GM21529 (cell line): ENCODE data around the gene ST6GALNAC2.
"Not testable (repeated sequence)": the region's sequence is repeated elsewhere in the genome, so short reads cannot be mapped to it uniquely, and the experiment has no call there.

Source experiments
- ATAC-seq: cut with Tn5 transposase; IDR thresholded peaks from one replicate; pipeline ENCODE4 v1.9.1; 2021; ENCODE audit not compliant: unreplicated experiment

The ST6GALNAC2 gene

DNA sequence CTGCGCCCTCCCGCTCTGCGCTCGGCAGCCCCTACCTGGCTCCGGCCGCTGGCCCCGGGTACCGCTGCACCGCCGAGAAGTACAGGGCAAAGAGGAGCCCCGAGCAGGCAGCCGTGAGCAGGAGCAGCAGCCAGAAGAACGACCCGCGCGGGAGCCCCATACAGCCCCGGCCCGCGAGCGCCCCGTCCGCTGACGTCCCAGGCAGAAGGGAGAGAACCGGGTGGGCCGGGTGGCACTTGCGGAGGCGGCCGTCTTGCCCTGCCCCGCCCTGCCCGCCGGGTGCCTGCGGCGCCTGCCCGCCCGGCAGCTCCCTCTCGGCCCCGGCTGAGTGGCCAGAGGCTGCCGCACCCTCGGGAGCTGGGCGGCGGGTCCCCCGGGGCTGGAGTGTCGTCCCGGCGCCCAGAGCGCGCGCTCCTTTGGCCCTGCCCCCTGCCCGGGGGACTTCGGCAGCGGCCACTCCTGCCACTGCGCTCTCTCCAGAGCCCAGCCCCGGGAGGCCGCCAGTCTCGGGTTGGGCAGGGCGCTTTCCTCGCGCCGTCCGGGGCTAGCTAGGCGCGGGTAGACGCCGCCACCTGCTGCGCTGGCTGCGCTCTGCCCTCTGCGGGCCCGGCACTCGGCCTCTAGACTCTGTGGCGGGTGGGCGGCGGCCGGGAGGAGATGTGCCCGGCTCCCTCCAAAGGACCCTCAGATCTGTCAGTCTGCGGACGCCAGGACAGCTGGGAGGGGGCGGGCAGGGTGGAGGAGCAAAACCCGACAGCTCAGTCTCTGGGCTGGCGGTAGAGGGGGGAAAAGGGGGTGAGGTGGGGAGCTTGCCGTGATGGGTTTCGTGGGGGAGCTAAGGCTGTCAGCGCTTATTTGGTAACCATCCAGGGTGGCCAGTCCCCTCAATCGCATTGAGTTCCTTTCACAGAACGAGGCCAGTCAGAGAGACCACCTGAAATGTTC is at the start of gene ST6GALNAC2:
ST6GALNAC2 (minus strand) TSS at position 212 of the 945 bp plus-strand sequence; CDS start at position 160, 52 bp downstream.
- ATAC-seq = no peak

GRCh38 chr17:76635039-76635438 is 49.4 kb upstream of the ST6GALNAC2 start:
- no peak for ATAC-seq

DNA sequence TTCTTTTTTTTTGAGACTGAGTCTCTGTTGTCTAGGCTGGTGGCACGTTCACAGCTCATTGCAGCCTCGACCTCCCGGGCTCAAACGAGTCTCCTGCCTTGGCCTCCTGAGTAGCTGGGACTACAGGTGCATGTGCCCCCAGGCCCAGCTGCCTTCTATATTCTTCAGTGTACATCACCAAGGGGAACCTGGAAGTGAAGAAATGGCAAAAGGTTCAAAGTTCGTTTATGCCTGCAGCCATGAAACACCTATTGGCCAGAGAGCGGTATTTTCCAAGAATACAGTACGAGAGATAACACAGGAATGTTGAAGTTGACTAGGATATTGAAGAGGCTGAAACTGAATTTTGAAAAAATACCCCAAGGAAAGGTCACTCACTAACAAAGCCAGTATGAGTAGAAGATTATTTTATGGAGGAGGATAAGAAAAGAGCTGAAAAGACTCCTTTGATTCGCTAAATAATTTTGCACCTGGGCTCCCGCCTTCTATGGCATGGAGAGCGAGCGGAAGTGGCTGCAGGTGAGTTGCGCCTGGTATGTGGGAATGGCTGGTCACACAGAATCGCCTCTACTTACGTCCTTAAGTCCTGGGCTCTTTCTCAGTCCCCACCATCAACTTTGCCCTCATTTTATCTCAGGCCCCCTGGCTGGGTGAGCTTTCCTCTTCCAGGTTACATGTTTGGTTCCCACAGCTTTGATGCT is 48.1 kb upstream of the ST6GALNAC2 start:
- no peak for ATAC-seq

GRCh38 chr17:76631821-76632565 is 46.3 kb upstream of the ST6GALNAC2 start:
- no peak for ATAC-seq

DNA sequence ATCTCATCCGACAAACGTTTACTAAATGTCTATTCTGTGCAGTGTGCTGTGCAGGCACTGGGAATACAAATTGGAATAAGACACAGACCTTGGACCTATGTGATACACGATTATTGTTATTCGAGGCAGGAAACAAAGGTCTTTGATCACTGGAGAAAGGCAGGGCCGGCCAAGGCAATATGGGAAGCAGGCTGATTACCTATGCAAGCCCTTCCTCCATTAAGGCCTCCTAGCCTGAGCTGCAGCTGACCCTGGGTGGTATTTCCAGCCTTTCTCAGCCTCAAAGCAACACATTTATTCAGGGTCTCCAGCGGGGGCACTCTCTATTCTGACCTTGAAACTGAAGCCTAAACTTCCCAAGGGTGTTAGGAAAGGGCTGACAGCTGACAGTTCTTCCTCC is 44.5 kb upstream of the ST6GALNAC2 start:
- no peak for ATAC-seq

DNA sequence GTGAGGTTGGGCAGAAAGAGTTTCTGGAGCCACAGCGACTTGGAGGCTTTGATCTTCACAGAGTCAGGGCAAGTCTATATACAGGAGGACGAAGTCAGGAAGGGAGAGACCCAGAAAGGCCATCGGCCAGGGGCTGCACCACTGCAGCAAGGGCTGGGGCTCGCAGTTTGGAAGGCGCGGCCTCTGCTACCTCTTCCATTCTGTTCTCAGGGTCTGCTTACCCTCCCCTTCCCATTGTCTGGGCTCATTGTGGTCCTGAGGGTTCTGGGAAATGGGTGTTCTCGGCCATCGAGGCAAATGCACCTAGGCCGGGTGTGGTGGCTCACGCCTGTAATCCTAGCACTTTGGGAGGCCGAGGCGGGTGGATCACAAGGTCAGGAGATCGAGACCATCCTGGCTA is 41.9 kb upstream of the ST6GALNAC2 start:
- no peak for ATAC-seq

DNA sequence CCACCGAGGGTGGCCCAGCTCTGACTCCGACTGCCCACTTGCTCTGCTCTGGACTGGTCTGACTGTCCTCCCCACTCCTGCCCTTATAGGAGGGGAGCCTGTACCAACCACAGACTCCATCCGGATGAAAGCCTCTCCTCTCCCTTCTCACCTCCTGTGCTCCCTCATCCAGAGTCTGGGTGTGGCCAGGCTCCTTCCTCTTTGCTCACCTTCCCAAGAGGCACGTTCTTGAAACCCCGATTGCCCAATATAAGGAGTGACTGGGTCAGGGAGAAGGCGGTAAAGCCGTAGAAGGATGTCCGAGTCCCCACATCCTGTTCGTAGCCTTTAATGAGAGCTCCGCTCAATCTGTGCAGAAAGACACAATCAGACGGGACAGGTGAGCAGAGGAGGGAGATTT is 40.8 kb upstream of the ST6GALNAC2 start:
- no peak for ATAC-seq

GRCh38 chr17:76625496-76625895 is 39.8 kb upstream of the ST6GALNAC2 start:
- ATAC-seq = no peak

DNA sequence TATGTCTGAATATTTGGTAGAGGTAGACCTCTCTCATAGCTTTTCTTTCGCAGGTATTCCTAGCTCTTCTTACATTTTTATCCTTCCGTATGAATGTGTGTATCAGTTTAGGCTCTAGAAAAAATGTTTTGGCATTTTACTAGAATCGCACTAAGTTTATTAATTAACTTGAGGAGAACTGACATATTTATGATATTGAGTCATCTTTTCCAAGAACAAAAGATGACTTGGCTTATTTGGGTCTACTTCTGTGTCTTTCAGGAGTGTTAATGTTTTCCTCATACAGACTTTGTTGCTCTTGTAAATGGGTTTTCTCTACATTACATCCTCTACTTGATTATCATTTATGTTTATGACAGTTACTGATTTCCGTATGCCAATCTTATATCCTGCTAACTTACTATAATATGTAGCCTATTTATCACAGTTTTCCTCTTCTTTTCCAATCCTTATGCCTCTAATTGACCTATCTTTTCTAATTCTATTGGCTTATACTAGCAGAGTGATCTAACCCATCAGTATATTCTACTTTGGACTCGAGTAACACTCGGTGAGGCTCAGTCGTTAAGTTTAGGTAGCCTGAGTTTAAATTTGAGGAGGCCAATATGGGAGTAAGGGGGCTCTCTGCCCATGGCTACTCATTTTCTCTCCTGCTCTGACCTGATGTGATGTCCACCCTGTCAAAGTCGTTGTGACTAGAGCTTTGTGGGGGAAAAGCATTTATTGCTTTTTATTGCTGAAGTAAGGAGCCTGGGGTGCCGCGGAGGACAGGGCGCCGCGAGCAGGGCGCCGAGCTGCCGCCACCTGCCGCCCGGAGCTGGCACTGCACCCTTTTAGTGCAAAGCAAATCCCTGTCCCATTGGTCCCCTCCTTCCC is 37.8 kb upstream of the ST6GALNAC2 start:
- no peak for ATAC-seq

DNA sequence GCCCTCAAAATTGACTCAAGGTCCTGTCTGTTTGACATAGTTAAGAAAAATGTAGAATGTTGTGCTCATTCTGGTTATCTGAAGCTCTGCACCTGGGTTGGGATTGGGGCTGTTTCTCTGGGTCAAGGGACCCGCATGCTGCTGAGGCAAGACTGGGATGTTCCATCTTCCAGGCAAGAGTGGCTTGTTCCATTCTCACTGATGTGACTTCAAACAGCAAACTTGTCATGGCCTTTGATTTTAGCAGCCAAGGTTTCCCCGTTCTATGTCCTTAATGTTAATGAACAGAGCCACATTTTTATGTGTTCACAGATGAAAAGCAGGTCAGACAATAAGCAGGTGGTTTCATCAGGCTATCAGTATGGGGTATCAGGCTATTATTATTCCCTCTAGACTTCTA is 32.2 kb upstream of the ST6GALNAC2 start:
- ATAC-seq = no peak

GRCh38 chr17:76614912-76615617 is 29.4 kb upstream of the ST6GALNAC2 start:
- no peak for ATAC-seq

- not testable (repeated sequence) for ATAC-seq
These were observed 28.6 kb upstream of the ST6GALNAC2 start for GRCh38 chr17:76614064-76614759.

DNA sequence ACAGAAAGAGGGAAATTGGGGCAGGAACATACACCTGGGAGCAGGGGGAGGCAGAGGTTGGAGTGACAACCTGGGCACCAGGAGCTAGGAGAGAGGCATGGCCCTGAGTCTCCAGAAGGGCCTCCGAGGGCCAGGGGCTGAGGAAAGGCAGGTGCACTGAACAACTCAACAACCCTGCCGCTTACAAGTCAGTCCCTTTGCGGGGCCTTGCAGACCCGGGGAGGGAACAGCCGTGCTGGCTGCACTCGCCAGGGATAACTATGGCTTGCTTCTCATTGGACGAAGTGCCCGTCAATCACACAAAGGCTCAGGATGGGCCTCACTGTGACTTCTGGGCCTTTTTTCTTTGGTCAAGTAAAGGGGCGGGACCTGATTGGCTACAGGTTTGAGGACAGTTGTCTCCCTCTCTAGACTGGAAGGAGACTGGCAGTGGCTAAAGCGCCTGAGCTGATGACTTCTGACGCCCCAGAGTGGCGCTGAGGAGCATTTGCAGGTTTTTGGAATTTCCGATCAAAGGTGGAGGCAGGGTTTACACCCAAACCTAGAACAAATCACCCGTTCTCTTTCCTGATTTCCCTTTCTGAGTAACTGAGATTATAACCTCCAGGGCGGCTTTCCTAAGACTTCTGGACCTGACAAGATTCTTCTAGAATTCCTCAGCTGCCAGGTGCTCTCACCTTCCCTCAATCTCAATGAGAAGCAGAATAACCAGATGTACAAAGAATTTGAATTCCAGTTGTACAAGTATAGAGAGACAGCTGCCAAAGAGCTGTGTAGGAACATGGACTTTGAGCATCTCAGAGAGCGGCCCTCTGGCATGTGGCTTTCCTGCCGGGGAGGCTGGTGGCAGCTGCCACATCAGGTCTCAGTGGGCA is 27.6 kb upstream of the ST6GALNAC2 start:
- ATAC-seq = no peak

GRCh38 chr17:76612465-76612864 is 26.8 kb upstream of the ST6GALNAC2 start:
- no peak for ATAC-seq

DNA sequence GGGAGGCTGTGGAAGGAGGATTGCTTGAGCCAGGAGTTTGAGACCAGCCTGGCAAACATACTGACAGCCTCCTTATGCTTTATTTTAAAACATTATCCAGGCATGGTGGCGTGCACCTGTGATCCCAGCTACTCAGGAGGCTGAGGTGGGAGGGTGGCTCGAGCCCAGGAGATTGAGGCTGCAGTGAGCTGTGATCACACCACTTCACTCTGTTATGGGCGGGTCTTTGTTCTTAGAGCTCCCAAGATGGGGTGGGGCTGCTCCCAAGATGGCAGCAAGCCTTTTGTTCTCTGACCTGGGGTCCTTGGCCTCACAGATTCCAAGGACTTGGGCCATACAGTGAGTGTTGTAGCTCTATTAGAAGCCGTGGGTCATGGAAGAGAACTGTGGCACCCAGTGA is 26.1 kb upstream of the ST6GALNAC2 start:
- ATAC-seq = no peak

DNA sequence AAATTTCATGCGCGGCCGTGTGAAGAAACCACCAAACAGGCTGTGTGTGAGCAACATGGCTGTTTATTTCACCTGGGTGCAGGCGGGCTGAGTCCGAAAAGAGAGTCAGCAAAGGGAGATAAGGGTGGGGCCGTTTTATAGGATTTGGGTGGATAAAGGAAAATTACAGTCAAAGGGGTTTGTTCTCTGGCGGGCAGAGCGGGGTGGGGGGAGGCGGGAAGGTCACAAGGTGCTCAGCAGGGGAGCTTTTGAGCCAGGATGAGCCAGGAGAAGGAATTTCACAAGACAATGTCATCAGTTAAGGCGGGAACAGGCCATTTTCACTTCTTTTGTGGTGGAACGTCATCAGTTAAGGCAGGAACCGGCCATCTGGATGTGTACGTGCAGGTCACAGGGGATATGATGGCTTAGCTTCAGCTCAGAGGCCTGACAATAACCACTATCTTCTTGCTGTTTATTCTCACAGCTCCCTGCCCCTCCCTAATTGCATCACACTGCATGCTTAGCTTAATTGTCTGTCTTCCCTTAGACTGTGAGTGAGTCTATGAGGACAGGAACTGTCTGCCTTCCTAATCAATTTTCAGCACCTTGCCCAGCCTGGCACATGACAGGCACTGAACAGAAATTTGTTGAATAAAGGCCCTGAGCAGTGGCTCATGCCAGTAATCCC is 25.6 kb upstream of the ST6GALNAC2 start:
- not testable (repeated sequence) for ATAC-seq

- ATAC-seq = not testable (repeated sequence)
These were observed 21.0 kb upstream of the ST6GALNAC2 start for GRCh38 chr17:76606685-76607084.

DNA sequence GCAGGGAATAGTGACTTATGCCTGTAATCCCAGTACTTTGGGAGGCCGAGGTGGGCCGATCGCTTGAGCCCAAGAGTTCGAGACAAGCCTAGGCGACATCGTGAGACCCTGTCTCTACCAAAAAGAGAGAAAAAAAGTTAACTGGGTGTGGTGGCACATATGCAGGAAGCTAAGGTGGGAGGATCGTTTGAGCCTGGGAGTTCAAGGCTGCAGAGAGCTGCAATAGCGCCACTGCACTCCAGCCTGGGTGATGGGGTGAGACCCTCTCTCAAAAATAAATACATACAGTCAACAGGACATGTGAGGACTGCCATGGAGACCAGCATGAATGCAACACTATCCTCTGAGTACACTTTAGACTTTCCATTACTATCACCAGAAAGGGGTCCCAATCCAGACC is 15.4 kb upstream of the ST6GALNAC2 start:
- no peak for ATAC-seq
